ENCODE results near the gene NDUFB10.
"Not testable (repeated sequence)": the region's sequence is repeated elsewhere in the genome, so short reads cannot be mapped to it uniquely, and the experiment has no call there.

Gene NDUFB10

DNA sequence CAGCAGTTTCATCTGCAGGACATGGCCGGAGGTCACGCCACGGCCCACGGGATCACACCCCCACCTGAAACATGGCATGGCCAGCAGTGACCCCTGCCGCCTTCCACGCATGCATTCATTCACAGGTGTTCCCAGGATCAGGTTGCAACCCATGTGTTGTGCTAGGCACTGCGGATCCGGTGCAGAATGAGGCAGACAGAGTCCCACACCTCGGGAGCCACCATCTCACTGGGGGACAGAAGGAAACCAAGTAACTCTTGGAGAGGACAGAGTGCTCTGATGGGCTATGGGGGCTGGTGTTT lies 12.0 kb upstream of the NDUFB10 start:
- no peak for DNase-seq

DNA sequence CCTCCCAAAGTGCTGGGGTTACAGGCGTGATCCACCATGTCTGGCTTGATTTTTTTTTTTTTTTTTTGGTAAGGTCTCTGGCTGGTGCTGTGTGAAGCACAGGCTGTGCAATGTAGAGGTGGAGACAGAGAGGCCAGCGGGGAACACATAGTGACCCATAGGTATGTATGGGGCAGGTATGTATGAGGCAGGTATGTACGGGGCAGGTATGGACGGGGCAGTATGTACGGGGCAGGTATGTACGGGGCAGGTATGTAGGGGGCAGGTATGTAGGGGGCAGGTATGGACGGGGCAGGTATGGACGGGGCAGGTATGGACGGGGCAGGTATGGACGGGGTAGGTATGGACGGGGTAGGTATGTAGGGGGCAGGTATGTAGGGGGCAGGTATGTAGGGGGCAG lies 9.8 kb upstream of the NDUFB10 start:
- no peak for DNase-seq

DNA sequence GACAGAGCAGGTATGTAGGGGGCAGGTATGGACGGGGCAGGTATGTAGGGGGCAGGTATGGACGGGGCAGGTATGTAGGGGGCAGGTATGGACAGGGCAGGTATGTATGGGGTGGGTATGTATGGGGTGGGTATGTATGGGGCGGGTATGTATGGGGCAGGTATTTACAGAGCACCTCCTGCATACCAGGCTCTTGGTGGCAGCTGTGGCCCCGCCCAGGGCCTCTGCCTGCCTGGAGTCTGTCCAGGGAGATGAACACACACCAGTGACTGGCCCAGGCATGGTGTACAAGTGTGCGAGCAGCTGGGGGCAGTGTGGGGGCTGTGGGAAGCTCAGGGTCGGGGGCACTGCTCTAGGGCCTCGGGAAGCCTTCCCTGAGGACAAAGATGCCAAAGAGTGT lies 9.3 kb upstream of the NDUFB10 start:
- DNase-seq: no peak

DNA sequence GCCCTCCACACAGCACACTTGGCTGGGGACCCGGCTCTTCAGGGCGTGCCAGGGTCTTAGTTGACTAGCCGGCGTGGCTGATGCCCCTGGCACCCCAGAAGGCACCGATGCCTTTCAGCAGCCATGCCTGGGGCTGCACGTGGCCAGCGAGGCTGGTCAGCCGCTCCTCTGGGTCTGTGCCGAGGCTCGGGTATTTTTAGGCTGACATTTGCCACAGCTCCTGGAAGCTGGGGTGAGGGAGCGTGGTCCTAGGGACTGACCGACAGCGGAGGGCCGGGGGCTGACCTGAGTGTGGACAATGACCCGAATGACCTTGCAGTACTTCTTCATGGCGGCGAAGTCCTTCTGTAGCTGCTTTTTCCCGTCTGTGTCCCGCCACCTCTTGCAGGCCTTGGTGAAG lies 8.8 kb upstream of the NDUFB10 start:
- no peak for DNase-seq

DNA sequence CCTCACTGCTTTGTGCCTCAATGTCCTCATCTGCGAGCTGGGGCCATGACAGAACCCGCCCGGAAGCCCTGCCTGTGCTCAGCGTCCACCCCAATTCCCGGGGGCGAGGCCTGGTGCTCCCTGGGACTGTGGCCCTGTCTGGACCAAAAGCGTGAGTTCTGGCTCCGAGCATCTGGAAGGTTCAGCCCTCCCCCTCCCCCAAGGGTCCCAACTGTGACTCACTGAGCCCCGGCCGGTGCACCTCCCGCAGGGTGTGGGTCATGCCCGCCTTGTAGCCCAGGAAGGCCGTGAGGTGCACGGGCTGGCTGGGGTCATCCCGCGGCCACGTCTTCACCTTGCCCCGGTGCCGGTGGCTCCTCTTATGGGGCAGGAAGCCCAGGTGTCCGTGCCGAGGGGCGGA lies 5.6 kb upstream of the NDUFB10 start:
- no peak for DNase-seq

DNA sequence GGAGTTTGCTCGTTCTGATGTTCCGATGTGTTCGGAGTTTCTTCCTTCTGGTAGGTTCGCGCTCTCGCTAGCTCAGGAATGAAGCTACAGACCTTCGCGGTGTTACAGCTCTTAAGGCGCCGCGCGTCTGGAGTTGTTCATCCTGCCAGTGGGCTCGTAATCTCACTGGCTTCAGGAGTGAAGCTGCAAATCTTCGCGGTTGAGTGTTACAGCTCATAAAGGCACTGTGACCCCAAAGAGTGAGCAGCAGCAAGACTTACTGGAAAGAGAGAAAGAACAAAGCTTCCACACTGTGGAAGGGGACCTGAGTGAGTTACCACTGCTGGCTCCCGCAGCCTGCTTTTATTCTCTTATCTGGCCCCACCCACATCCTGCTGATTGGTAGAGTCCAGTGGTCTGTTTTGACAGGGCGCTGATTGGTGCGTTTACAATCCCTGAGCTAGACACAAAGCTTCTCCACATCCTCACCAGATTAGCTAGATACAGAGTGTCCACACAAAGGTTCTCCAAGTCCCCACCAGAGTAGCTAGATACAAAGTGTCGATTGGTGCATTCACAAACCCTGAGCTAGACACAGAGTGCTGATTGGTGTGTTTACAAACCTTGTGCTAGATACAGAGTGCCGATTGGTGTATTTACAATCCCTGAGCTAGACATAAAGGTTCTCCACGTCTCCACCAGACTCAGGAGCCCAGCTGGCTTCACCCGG lies 1.8 kb upstream of the NDUFB10 start:
- not testable (repeated sequence) for DNase-seq

DNA sequence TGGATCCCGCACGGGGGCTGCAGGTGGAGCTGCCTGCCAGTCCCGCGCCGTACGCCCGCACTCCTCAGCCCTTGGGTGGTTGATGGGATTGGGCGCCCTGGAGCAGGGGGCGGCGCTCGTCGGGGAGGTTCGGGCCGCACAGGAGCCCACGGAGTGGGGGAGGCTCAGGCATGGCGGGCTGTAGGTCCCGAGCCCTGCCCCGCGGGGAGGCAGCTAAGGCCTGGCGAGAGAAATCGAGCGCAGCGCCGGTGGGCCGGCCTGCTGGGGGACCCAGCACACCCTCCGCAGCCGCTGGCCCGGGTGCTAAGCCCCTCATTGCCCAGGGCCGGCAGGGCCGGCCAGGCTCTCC lies 1.2 kb upstream of the NDUFB10 start:
- not testable (repeated sequence) for DNase-seq

DNA sequence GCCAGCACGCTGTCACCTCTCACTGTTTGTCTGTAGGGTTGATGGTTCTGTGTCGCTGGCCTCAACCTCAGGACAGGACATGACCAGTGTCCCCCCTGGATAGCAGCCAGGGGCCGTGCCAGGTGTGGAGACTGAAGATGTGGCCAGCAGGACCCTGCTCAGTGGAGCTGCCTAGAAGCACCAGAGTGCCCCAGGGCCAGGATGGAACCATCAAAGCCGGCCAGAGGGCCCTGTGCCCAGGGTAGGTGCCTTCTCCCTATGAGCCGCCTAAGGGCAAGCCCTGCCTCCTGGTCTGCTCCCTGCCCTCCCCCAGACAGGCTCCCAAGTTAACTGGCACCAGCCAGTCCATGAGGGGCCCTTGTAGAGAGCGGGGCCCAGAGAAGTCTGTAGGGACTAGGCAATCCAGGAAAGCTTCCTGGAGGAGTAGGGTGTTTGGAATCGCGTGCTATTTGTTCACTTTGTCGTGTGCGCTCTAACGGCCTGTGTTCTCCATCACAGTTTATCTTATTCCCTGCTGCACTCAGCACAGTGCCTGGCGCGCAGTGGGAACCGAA lies 546 bp upstream of the NDUFB10 start:
- DNase-seq: no peak

DNA sequence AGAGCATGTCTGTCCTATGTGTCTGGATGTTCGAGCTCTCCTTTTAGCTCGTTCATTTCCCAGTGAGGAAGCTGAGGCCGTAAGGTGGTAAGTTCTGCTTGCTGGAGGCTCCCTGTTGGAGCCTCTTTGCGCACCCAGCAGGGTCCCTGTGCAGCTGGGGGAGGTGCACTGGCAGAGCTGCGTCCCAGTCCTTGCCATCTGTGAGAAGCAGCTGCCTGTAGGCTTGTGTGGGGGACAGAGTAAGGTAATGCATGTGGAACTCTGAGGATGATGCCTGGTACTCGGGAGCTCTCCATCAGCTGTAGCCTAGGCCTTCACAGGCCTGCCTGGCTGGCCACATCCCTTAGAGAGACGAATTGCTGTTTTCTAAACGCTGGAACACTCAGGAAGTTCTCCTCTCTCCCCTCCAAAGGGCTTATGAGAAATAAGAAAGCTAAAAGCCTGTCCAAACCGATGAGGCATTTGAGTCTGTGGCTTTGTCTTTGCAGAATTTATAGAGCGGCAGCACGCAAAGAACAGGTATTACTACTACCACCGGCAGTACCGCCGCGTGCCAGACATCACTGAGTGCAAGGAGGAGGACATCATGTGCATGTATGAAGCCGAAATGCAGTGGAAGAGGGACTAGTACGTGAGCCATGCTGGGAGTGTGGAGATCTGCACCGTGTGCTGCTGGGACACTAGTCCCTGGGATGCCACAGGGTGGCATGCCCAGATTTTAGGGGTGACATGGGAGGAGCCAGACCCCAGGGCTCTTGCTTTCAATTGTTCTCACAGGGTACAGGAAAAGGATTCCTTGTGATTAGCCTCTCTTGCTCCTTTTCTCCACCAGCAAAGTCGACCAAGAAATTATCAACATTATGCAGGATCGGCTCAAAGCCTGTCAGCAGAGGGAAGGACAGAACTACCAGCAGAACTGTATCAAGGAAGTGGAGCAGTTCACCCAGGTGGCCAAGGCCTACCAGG lies 1.6 kb downstream of the NDUFB10 start:
- peak; percentile 40 for DNase-seq

DNA sequence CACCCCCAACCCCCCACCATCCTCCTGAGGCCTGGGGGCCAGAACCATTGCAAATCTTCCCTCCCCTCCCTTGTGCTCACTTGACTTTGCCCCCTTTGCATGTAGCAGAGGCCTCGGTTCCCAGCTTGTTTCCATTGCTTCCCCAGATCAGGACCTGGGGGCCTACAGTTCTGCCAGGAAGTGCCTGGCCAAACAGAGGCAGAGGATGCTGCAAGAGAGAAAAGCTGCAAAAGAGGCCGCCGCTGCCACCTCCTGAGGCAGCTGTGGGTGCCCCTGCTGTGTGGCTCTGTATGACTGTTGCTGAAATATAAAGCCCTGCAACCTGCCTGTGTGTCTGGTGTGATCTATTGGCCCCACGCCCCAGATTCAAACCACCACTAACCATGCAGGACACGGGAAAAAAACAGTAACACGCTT lies 2.3 kb downstream of the NDUFB10 start:
- peak; percentile 25 for DNase-seq

DNA sequence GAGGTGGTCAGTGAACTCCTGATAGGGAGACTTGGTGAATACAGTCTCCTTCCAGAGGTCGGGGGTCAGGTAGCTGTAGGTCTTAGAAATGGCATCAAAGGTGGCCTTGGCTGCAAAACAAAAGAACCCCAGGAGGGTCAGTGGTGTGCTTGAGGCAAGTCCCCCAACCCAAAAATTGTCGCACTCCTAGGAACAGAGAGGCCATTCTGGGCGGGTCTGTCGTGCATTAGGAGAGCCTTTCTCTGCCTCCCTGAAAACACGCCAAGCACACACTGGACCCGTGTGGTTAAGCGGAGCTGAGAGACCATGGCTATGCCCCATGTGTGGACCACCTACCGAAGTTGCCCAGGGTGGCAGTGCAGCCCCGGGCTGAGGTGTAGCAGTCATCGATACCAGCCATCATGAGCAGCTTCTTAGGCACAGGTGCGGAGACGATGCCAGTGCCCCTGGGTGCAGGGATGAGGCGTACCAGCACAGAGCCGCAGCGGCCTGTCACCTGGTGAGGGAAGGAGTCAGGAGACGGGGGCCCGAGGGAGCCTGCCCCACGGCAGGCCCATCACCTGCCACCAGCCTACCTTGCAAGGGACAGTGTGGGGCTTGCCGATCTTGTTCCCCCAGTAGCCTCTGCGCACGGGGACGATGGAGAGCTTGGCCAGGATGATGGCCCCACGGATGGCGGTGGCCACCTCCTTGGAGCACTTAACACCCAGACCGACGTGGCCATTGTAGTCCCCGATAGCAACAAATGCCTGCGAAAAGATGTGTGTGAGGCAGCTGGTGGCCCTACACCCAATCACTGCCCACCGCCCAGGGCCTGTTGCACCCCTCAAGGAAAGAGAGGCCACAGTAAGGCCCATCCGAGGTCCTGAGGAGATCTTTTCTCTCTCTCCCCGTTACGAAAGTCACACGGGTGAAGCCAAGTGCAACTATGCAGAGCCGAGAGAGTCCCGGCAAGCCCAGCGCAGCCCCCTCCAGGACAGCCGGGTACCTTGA lies 3.1 kb downstream of the NDUFB10 start:
- DNase-seq: not testable (repeated sequence)

DNA sequence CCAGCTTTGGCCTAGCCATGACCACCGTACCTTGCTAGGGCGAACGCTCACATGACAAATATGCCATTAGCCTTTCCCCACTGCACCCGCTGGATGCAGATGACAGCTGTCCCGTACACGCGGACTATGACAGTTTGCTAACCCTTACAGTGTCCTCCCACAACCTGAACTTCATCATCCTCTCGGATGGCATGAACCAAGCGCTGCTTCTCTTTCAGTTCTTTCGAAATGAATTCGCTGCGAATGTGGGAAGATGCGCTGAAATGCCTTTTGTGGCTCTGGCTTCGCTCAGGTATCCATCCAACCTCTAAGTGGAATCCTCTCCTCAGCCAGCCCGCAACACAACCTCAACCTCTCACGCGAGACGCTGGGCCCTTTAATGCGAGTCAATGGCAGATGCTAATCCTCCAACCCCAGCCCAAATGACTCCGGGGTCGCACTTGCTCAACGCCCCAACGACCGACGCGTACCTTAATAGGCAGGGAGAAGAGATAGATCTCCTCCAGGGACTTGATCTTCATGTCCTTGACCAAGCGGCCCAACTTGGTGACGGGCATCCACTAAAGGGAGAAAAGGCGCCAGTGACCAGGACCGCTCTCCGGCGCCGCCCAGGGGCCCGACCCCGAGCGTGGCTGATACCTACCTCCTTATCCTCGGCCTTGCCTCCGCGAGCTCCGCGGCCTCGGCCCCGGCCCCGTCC lies 4.6 kb downstream of the NDUFB10 start:
- peak; percentile 40 for DNase-seq

DNA sequence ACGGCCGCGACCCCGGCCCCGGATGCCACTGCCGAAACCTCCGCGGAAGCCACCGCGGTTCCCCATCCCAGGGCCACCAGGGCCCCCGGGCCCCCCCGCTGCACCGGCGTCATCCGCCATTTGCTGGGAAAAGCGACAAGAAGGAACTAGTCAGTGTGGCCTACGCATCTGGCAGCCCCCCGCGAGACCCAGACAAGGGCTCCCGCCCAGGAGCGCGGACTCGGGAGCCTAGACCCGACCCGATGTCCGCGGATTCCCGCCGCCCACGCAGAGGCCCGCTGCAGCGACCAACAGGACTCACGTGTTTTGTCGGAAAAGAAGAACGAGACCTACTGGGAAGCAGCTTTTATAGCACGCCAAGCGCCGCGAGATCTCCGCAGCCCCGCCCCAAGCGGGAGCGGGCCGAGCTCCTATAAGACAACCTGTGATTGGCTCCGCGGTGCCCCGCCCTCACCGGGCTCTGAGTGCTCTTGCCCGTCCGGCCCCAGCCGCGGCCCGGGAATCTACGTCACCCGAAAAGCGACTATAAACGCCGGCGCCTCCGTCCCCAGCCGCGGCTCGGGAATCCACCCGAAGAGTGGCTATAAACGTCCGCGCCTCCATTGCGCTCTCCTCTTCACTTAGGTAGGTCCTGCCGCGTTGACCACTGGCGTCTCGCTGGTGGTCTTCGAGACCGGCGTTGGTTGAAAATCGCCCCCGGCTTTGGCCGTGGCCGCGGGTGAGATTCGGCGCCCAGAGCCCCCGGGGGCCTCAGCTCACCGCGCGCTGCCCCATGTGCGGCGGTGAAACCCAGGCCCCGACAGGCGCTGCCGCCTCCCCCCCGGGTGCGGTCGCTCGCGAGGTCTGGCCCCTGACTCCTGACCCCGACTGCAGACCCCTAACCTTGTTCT lies 5.4 kb downstream of the NDUFB10 start, which contains the start of gene RPS2:
TSS of gene RPS2 (minus strand) at position 321 of the 890 bp plus-strand sequence. CDS start at position 120, 201 bp downstream.
- DNase-seq: peak; percentile 99

DNA sequence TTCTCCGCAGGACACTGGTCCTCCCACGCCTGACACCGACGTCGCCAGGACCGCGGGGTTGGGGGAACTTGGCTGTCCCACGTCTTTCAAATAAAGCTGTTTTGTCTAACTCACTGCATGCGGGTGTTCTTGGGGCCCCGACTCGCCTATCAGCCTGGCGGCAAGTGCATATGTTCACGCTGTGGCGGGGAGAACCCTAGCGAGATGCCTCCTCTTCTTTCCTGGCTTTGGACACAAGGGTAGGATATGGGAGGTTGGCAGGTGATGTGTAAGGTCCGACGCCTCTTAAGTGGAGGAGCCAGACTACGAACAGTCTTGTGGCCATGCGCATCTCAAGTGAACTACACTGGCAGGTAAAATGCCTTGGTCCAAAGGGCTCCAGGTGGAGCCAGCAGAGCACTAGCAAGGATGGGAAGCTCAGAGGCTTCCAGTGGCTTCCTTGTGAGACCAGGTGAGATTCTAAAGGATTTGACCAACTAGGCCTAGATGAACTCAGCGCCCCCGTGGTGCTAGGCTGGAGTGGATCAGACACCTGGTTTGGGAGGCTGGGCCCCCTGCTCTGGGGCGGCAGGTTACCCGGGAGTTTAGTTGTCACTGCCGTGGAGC lies 6.2 kb downstream of the NDUFB10 start:
- no peak for DNase-seq

DNA sequence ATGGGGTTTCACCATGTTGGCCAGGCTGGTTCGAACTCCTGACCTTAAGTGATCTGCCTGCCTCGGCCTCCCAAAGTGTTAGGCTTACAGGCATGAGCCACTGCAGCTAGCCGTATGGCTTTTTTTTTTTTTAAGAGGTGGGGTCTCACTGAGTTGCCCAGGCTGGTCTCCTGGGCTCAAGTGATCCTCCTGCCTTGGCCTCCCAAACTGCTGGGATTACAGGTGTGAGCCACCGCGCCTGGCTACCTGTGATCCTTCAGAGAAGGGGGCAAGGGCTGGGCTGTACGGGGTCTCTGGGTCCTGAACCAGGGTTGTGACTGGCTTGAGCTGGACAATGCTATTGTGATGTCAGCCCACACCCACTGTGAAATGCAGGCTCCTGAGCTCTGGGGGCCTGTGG lies 7.1 kb downstream of the NDUFB10 start, which contains the start of gene RNF151:
TSS of gene RNF151 (plus strand) at position 397 of the 400 bp plus-strand sequence. CDS start 26 bp downstream, outside the sequence.
- no peak for DNase-seq

DNA sequence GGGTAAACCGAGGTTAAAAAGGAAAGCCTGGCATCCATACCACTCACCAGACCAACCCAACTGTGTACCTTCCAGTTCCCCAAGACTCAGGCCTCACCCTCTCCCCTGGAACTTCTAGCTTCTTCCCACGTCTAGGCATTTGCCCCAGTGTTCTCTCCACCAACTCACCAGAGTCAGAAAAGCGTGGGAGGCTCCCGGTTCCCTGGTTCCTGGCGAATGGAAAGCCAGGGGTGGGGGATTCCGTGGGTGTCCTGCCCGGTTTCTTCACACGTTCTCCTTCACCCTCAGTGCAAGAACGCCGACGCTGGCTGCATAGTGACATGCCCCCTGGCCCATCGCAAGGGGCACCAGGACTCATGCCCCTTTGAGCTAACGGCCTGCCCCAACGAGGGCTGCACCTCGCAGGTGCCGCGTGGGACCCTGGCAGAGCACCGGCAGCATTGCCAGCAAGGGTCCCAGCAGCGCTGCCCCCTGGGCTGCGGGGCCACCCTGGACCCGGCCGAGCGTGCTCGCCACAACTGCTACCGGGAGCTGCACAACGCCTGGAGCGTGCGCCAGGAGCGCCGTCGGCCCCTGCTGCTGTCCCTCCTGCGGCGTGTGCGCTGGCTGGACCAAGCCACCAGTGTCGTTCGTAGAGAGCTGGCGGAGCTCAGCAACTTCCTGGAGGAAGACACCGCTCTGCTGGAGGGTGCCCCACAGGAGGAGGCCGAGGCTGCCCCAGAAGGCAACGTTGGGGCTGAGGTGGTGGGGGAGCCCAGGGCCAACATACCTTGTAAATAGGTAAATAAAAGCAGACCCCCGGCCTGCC lies 9.0 kb downstream of the NDUFB10 start:
- no peak for DNase-seq

DNA sequence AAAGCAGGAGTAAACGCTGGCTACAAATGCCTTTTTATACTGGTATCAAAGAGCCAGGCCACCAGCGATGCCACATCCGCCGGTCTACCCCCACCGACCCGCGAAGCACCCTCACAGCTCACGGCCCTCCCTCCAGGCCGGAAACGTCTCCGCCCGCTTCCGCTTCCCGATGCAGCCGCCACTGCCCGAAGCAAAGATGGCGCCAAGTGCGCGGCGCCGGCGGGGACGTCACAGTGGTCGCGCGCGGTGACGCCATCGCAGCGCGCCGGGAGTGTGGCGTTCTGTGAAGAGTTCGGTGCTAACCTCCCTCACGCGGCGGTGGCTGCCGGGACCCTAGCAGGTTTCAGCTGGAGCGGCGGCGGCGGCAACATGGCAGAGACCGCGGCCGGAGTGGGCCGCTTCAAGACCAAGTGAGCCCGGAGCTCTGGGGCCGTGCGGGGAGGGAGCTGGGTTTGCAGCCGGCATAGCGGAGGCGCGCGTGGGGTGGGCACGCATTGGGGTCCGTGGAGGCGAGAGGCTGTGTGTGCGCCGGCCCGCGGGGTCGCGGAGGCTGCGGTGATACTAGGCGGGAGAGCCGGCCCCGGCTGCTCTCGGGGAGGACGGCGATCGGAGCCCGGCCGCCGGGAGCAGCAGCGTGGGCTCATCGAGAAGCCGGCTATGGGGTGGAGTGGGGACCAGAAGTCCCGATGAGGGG lies 12.6 kb downstream of the NDUFB10 start, which contains the start of gene TBL3:
TSS of gene TBL3 (plus strand) at position 258 of the 694 bp plus-strand sequence. CDS start at position 370, 112 bp downstream.
- DNase-seq: peak; percentile 94

DNA sequence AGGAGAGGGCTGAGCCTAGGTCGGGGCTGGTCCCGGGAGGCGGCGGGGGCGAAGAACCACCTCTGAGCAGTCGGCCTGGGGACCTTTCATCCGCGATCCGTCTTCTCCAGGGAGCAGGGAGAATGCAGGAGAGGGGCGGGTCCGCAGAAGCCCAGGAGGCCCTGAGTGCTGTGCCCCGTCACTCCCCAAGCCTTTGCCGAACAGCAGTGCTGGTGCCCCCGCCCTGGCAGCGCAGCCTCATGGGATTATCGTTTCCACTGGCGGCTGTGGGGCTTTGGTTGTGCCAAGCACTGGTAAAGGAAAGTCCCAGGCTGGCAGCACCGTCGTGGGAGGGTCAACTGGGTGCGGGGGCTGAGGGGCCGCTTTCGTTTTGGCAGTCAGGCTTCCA lies 13.1 kb downstream of the NDUFB10 start:
- peak; percentile 14 for DNase-seq
